Mucosa of gallbladder (tissue), 1 donor: ENCODE results near the gene CPT1B. TPM values are rescaled to one million over a fixed set of nuclear protein-coding genes. Genes with fewer than 3 reads are reported as not detected.

Source experiments
- DNase-seq: peaks from one replicate; pipeline ENCODE4 v3.0.0-alpha.2; 2020; ENCODE audit warnings: low spot score
- total RNA-seq: library from RNA; stranded (reverse); gene quantifications from one replicate; pipeline ENCODE4 v1.2.1, GENCODE V29; 2021
- donor health status: DM: no; HTN: no; CAD: no.

Gene CPT1B
- total RNA-seq, 1 donor from 2014 or later = 32.4 TPM

DNA sequence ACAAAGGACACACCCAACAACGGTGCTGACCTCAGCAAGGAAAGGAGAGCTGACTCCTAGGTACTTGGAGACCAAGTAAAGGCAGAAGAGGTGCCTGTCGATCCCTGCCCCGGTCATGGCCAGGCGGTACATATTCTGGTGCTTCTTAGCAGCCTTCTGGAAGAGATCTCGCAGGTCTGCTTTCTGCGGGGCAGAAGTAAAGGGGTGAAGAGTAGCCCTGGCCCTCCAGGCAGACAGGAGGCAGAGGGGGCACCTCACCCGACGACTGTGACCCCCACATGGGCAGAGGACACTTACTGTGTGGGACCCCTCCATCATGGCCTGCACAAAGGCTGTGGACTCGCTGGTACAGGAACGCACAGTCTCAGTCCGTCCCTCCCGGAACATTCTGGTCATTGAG lies 7.4 kb downstream of the CPT1B start:
- DNase-seq = no peak

- DNase-seq = no peak
These were observed 8.2 kb downstream of the CPT1B start for GRCh38 chr22:50569896-50570535.

GRCh38 chr22:50569041-50569459 lies 9.2 kb downstream of the CPT1B start:
- no peak for DNase-seq

DNA sequence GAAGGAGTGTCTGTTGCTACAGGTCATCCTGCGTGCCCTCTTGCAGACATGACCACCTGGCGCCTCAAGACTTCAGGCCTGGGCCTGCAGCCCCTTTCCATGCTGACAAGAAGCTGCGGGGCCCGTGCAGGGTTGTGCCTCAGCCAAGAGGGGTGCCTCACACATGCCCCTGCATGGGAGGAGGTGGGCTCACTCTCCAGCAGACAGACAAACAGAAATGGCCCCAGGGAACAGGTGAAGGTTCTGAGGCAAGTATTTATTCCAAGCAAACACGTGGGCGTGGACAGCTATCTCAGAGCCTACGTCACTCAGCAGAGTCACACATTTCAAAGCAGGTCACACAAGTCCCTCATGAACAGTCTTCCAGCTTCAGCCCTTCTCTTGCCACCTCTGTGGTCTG lies 9.6 kb downstream of the CPT1B start:
- DNase-seq = no peak

DNA sequence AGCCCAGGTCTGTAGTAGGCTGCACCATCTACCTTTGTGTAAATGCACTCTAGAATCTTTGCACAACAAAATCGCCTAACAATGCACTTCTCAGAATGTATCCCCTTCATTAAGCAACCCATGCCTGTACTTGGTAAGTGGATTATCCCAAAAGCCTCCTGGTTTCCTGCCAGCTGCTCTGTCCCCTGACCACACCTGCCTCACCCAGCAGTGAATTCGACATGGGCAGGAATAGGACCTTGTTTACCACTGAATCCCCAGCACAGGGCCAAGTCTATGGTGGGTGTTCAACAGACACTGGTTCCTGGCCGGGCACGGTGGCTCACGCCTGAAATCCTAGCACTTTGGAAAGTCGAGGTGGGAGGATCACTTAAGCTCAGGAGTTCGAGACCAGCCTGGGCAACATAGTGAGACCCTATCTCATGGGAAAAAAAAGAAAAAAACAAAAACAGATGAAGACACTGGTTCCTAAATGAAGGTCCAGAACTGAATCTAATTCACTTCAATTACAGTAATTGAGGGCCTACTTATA lies 10.4 kb downstream of the CPT1B start:
- no peak for DNase-seq

DNA sequence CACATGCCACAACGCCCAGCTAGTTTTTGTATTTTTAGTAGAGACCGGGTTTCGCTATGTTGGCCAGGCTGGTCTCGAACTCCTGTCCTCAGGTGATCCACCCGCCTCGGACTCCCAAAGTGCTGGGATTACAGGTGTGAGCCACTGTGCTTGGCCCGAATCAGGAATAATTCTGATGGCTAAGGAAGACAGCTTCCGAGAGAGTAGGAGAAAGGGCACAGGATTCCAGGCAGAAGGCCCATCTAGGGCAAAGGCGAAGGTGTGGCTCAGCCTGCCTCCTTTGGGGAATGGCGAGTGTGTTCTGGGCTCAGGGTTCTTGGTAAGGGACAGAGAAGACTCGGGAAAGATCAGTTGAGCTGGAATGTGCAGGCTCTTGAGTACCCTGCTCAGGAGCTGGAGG lies 13.9 kb downstream of the CPT1B start:
- no peak for DNase-seq

GRCh38 chr22:50563413-50564160 lies 14.6 kb downstream of the CPT1B start:
- no peak for DNase-seq

DNA sequence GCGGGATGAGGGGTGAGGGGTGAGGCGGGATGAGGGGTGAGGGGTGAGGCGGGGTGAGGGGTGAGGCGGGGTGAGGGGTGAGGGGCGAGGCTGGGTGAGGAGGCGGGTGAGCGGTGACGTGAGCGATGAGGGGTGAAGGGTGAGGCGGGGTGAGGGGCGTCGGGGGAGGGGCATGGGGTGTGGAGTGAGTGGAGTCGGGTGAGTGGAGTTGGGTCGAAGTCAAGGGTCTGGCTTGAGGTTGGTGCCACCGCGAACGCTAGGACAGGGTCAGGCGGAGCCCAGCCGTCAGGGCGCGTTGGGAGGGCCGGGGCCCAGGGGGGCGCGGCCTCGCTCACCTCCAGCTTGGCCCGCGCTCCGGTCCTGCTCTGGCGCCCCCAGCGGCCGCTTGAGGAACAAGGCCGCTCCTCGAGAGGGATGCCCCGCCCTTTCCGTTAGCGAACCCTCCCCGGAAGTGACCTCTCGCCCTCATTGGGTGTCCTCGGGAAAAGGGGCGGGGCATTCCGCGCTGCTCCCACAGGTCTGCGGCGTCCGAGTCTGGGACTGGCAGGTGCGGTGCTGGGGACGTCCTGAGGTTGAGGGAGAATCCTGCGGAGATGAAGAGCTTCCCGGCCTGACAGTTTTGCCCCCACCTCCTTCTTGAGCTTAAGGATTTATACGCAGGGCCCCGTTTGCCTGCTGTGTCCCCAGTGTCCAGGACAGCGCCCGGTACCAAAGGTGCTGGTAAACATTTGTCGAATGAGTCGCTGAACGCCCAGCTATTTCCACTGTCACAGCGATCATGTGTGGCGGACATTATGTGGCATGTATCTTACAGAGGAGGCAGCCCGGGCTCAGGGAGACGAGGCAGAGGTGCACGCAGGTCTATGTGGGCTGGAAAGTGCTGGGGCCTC lies 15.5 kb downstream of the CPT1B start, which contains the start of gene SYCE3:
Gene SYCE3 (minus strand): TSS at position 397 of the 890 bp plus-strand sequence. CDS start 6,514 bp downstream, outside the sequence.
- DNase-seq = peak; percentile 96

GRCh38 chr22:50561401-50562358 lies 16.5 kb downstream of the CPT1B start:
- DNase-seq = no peak

- no peak for DNase-seq
These were observed 18.2 kb downstream of the CPT1B start for GRCh38 chr22:50560034-50560433.

- DNase-seq = no peak
These were observed 21.5 kb downstream of the CPT1B start for GRCh38 chr22:50556703-50557102.

DNA sequence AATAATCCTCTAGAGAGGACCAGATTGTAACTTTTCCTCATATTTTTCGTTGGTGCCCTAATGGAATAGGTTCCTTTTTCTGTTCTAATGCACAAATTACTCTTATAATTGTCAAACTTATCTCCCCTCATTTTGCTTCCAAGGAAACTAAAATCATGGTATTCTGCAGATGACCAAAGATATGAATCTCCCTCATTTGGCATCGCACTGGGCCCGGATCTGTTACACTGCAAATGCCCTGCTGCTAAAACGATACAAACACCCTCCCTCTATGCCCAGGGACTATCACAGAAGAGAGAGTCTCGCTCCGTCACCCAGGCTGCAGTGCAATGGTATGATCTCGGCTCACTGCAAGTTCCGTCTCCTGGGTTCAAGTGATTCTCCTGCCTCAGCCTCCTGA lies 24.9 kb downstream of the CPT1B start:
- no peak for DNase-seq

- DNase-seq = no peak
These were observed 27.0 kb downstream of the CPT1B start for GRCh38 chr22:50551160-50551752.

DNA sequence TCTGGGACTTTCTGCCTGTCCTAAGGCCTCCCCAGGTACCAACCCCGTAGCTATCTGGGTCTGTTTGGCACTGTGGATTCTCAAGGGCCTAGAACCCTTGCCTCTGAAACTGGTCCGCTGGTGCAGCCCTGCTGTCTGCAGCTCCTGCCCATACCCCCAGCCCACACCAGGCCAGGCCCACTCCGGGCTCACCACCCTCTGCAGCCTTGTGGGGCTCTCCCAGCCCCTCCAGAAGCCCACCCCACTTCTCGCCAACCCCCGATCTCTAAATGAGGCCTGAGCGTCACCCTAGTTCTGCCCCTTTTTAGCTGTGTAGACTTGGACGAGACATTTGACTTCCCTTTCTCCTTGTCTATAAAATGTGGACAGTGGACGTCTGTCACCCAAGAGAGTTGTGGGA lies 27.8 kb downstream of the CPT1B start:
- DNase-seq = no peak

GRCh38 chr22:50548921-50549790 lies 29.1 kb downstream of the CPT1B start:
- no peak for DNase-seq

GRCh38 chr22:50548040-50548920 lies 29.9 kb downstream of the CPT1B start:
- DNase-seq = no peak

- DNase-seq = no peak
These were observed 30.8 kb downstream of the CPT1B start for GRCh38 chr22:50547263-50547985.
